ENCODE results near the gene KPNA3. TPM values are rescaled to one million over a fixed set of nuclear protein-coding genes. Genes with fewer than 3 reads are reported as not detected.

Gene KPNA3
- total and polyA plus RNA-seq, 4 donors: 11.6 to 29.9 (median 26.0) TPM

Other genes starting within 250 kb of the KPNA3 start
- 10 to 100 TPM; 12.7 to 21.6 TPM for gene RCBTB1, start 207.1 kb downstream of the KPNA3 start, total RNA-seq
- gene RCBTB1, start 207.1 kb downstream of the KPNA3 start, polyA plus RNA-seq: 10 to 100 TPM; 10.3 to 12.6 TPM
- 1 to 10 TPM; 1.1 to 1.8 TPM for gene ARL11, start 164.2 kb downstream of the KPNA3 start, total RNA-seq
- 1 to 10 TPM in 1 of 2 donors, under 1 TPM in 1; 0.08 to 1.8 TPM for gene ARL11, start 164.2 kb downstream of the KPNA3 start, polyA plus RNA-seq
- 10 to 100 TPM; 24.2 to 36.4 TPM for gene EBPL, start 101.2 kb downstream of the KPNA3 start, total RNA-seq
- gene EBPL, start 101.2 kb downstream of the KPNA3 start, polyA plus RNA-seq: 10 to 100 TPM; 23.7 to 31.7 TPM
- 1 to 10 TPM; 7.3 to 8.6 TPM for gene SPRYD7, start 143.7 kb upstream of the KPNA3 start, total RNA-seq
- 1 to 10 TPM; 3.4 to 7.0 TPM for gene SPRYD7, start 143.7 kb upstream of the KPNA3 start, polyA plus RNA-seq
- gene TRIM13, start 204.4 kb upstream of the KPNA3 start, total RNA-seq: 10 to 100 TPM; 25.0 to 27.6 TPM
- 10 to 100 TPM in 1 of 2 donors, 1 to 10 TPM in 1; 7.3 to 24.7 TPM for gene TRIM13, start 204.4 kb upstream of the KPNA3 start, polyA plus RNA-seq
- gene KCNRG, start 222.8 kb upstream of the KPNA3 start, total RNA-seq: under 1 TPM in 1 of 2 donors, not detected in 1; 0.45 TPM
- gene KCNRG, start 222.8 kb upstream of the KPNA3 start, polyA plus RNA-seq: 1 to 10 TPM in 1 of 2 donors, not detected in 1; 1.7 TPM

All from aorta (tissue), 4 donors.